Smooth muscle cell of the brain vasculature (primary cell): Measurements from ENCODE around the gene ELF3.
"Not testable (repeated sequence)": the region's sequence is repeated elsewhere in the genome, so short reads cannot be mapped to it uniquely, and the experiment has no call there.

ENCODE experiments used
- DNase-seq: peaks from one replicate; pipeline ENCODE4 v3.0.0-alpha.2; 2012; ENCODE audit warnings: low read depth, low spot score

Gene ELF3

GRCh38 chr1:202010180-202011015, at the start of gene ELF3:
TSS of gene ELF3 (plus strand) at chr1:202010587. CDS start at chr1:202011137, 550 bp downstream.
- DNase-seq: no peak

- not testable (repeated sequence) for DNase-seq
Measured at GRCh38 chr1:201962382-201962781, 48.0 kb upstream of the ELF3 start.

- DNase-seq: no peak
Measured at GRCh38 chr1:201964261-201964660, 46.1 kb upstream of the ELF3 start.

- DNase-seq: no peak
Measured at GRCh38 chr1:201966171-201966570, 44.2 kb upstream of the ELF3 start.

GRCh38 chr1:201968202-201968925, 42.0 kb upstream of the ELF3 start:
- DNase-seq: no peak

- DNase-seq: no peak
Measured at GRCh38 chr1:201970334-201971159, 39.8 kb upstream of the ELF3 start.

GRCh38 chr1:201982082-201982622, 28.2 kb upstream of the ELF3 start:
- DNase-seq: no peak

- no peak for DNase-seq
Measured at GRCh38 chr1:201982623-201983379, 27.6 kb upstream of the ELF3 start, which contains the start of gene RNPEP. TSS of gene RNPEP (plus strand) at chr1:201982648. CDS start at chr1:201982667, 19 bp downstream.

GRCh38 chr1:201983380-201983805, 27.0 kb upstream of the ELF3 start:
- DNase-seq: no peak

GRCh38 chr1:201984446-201984845, 25.9 kb upstream of the ELF3 start:
- DNase-seq: no peak

GRCh38 chr1:201985355-201985754, 25.0 kb upstream of the ELF3 start:
- no peak for DNase-seq

GRCh38 chr1:201988601-201989000, 21.8 kb upstream of the ELF3 start:
- DNase-seq: no peak

- no peak for DNase-seq
Measured at GRCh38 chr1:201989354-201990128, 20.8 kb upstream of the ELF3 start.

- DNase-seq: no peak
Measured at GRCh38 chr1:201990427-201990826, 20.0 kb upstream of the ELF3 start.

- no peak for DNase-seq
Measured at GRCh38 chr1:201999625-202000238, 10.7 kb upstream of the ELF3 start.

GRCh38 chr1:202002507-202002906, 7.9 kb upstream of the ELF3 start:
- DNase-seq: no peak

- DNase-seq: no peak
Measured at GRCh38 chr1:202004711-202005110, 5.7 kb upstream of the ELF3 start.

- no peak for DNase-seq
Measured at GRCh38 chr1:202005958-202006357, 4.4 kb upstream of the ELF3 start.

- no peak for DNase-seq
Measured at GRCh38 chr1:202007304-202007703, 3.1 kb upstream of the ELF3 start.
